Bone marrow (tissue), 2 donors: ENCODE results near the gene GIPC1.
"Not testable (repeated sequence)": the region's sequence is repeated elsewhere in the genome, so short reads cannot be mapped to it uniquely, and the experiment has no call there.

Experiments
- DNase-seq, 2 donors: peaks; one replicate each; lab custom pipeline; 2025; lab: John Stamatoyannopoulos, UW

Gene GIPC1

DNA sequence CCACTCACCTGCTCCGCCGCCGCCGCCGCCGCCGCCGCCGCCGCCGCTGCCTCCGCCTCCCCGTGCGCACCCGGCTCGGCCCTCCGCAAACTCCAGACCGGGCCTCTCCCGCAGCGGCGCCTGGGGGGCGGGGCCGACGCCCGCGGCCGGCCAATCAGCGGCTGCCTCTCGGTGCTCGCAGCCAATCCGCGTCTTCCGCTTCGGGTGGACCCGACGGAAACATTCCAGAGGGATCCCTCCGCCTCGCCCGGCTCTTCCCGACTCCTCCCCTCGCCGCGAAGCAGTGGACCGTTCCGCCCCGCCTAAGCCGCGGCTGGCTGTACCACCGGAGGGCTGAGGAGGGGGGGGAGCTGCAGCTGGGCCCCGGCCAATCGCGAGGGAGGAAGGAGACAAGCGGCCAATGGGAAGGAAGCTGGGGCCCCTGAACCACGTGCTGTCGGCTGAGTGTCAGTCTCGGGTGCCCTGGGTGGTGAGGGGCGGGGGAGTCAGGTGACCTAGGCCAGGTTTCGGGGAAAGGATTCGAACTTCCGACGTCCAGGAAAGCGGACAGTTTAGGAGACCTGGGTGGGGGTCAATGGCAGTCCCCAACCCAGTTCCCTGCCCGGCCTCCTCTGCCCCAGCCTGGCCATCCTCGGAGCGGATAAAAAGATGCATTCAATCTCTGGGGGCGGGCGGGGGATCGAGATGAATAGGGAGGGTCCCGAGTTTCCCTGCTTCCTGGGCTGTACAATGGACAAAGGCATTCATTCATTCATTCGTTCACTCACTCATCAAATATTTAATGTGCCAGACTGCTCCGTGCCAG lies at the start of gene GIPC1:
GIPC1 (minus strand) TSS at position 99 of the 805 bp plus-strand sequence. CDS start 13,151 bp downstream, outside the sequence.
- DNase-seq: peak; percentile 48 to 61

- no peak for DNase-seq
These were observed 49.8 kb upstream of the GIPC1 start for GRCh38 chr19:14545716-14546082.

DNA sequence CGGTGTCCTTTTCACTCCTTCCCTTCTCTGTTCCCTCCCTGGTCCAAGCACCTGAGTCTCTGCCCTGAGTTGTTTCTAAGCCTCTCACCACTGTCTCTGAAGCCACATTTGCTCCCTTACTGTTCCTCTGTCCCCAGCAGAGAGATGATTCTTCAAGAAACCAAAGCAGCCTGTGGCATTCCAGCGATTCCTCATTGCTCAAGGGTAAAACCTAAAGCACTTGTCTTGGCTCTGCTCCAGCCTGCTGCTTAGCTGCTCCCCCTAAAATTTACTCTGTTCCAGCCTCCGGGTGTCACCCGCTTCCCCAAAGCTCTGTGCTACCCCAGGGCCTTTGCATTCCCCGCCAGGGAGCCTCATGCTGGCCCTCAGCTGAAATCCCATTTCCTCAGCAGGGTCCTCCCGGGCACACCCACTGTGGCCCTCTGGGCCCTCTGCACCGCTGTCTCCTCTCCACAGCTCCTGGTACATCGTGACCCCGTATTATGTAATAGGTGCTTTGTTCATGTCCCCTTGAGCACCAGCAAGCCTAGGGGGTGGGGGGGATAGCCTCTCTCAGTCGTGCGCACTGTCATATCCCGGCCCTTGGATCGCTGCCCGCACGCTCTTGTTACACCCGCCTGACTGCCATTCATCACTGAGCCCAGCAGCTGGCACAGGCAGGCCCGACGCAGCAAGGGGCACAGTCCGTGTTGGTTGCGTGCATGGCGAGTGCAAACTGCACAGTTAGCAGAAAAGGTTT lies 49.2 kb upstream of the GIPC1 start:
- DNase-seq: no peak

GRCh38 chr19:14544047-14544446 lies 48.1 kb upstream of the GIPC1 start:
- DNase-seq: no peak

- DNase-seq: peak in 1 of 2 donors; percentile 78
These were observed 46.9 kb upstream of the GIPC1 start for GRCh38 chr19:14542711-14543328.

DNA sequence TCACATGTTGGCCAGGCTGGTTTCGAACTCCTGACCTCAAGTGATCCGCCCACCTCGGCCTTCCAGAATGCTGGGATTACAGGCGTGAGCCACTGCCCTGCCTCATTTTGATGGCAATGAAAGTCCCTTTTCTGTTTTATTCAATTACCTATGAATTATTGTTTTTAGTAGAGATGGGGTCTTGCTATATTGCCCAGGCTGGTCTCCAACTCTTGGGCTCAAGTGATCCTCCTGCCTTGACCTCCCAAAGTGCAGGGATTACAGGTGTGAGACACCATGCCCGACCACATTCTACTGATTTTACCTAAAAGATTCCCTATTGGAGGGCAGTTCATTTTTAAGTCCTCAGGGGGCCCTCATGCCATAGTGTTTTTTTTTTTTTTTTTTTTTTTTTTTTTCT lies 46.1 kb upstream of the GIPC1 start:
- DNase-seq: not testable (repeated sequence)

- no peak for DNase-seq
These were observed 45.0 kb upstream of the GIPC1 start for GRCh38 chr19:14540741-14541525.

GRCh38 chr19:14536926-14537692 lies 41.2 kb upstream of the GIPC1 start:
- DNase-seq: no peak

DNA sequence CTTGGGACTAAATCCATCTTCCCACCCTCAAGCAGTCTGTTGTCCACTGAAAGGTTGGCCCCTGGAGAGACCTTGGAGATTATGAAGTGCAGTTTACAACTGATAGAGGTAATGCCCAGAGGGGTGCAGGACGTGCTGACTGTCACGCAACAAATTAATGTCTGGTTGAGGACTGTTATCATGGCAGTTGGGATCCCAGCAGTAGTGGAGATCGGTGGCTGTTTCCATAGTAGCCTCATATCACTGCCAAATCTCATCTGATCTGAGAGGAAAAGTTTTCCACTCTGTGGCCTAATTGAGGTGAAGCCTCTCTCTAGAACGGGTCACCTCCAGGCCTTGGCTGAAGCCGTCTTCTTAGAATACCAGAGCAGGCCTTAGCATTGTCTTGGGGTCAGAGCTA lies 37.5 kb upstream of the GIPC1 start:
- DNase-seq: no peak

DNA sequence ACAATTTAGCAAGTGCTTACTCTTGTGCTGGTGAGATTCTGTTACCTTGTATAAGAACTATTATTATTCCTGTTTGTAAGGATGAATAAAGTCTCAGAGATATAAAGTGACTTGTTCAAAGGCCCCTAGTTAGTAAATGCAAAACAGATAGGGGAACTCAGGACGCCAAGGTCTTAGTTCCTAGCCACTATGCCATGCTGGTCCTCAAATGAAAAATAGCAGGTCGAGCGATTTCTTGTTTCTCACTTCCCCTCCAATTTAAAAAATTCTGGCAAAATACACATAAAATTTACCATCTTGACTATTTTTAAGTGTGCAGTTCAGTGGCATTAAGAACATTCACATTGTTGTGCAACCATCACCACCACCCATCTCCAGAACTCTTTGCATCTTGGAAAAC lies 34.6 kb upstream of the GIPC1 start:
- DNase-seq: no peak

DNA sequence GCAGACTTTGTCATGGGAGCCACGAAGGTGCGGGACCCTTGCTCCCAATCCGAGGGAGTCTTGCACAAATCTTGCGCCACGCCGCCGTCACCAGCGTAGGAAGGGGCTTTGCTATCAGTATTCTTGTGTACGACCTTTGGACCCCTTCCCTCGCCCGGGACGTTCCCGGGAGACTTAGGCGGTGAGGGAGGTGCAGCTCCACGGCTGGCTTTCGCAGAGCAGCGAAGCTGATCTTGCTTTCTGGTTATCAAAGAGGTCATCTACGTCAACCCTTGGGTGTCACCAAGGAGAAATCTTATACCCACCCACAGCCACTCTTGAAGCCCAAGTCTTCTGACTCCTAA lies 34.0 kb upstream of the GIPC1 start:
- DNase-seq: no peak

GRCh38 chr19:14529254-14530004 lies 33.5 kb upstream of the GIPC1 start, which contains the start of gene TECR:
TSS of gene TECR (plus strand) at chr19:14529594. CDS start at chr19:14529697, 103 bp downstream.
- peak; percentile 99 to 100 for DNase-seq

GRCh38 chr19:14528419-14529253 lies 32.7 kb upstream of the GIPC1 start:
- DNase-seq: no peak

DNA sequence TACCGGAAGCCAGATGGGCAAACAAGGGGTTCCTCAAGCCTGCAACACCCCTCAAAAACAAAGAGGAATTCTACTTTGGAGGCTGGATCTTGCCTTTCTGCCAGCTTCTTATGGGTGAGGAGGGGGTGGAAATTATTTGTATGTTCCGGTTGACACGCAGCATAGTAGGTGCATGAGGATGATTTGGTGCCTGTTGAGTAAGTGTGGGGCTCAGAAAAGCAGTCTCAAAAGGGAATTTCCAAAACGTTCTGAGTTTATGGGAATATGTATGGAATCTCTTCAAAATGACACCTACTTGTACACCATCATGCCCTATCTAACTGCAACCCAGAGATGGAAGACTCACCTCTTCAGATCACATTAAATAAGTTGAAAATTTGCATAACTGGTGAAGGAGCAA lies 30.5 kb upstream of the GIPC1 start:
- no peak for DNase-seq

GRCh38 chr19:14525729-14526128 lies 29.8 kb upstream of the GIPC1 start:
- DNase-seq: no peak

DNA sequence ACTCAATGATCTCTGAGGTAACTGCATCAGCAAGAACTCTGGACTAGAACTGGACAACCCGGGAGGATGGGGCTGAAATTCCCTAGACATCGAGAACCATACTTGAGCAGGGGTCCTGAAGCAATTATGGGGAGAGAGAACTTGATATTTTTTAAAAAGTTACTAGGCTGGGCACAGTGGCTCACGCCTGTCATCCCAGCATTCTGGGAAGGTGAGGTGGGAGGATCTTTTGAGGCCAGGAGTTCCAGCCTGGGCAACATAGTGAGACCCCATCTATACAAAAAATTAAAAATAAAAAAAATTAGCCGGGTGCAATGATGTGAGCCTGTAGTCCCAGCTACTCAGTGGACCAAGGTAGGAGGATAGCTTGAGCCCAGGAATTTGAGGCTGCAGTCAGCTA lies 24.6 kb upstream of the GIPC1 start:
- DNase-seq: no peak

DNA sequence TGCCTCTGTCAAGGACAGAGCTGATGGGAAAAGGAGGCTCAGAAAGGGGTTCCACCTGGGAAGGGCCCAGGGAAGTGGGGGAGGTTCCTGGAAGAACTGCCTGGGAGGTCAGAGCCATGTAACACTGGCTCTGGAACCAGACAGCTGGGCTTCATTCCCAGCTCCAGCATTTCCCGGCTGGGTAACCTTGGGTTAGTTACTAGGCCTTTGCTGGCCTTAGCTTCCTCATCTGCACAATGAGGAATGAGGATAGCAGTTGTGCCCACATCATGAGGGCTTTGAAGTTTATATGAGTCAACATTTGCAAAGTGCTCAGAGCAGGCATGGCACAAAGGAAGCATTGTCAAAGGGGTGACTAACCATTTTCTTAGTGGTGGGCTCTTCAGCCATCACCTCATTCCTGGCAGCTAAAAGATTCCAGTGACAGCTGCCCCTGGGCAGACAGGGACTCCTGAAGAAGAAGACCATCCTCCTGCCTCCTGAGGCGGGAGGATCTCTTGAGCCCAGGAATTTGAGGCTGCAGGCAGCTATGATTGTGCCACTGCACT lies 24.0 kb upstream of the GIPC1 start:
- peak in 1 of 2 donors; percentile 44 for DNase-seq

DNA sequence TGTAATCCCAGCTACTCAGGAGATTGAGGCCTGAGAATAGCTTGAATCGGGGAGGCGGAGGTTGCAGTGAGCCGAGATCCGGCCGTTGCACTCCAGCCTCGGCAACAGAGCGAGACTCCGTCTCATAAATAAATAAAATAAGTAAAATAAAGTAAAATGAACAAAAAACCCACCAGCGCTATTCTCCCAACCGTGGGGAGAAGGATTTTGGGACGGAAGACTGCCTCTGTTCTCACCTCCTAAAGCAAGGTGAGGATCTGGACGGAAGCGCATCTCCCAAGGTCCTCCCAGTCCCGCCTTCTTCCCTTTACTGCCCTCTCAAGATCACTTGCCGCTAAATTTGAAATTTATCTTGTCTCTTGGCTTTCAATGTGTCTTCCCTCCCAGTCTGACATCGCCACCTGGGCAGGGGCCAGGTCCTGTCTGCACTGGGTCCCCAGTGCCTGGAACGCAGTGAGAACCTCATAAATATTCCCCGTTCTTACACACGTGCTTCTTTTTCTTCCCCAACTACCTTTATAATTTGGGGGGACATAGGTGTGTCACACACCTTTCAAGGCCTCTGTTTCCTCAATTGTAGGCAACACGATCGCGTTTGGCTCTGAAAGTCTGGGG lies 23.4 kb upstream of the GIPC1 start:
- no peak for DNase-seq
